ENCODE measurements around the gene DSEL. TPM values are rescaled to one million over a fixed set of nuclear protein-coding genes. Genes with fewer than 3 reads are reported as not detected.

The DSEL gene
- total and polyA plus RNA-seq, 2 of the 8 experiments (the other 6 are each of a cell fraction or from before 2014, with no cell fraction given), result 3.0 to 22.8 TPM

DNA sequence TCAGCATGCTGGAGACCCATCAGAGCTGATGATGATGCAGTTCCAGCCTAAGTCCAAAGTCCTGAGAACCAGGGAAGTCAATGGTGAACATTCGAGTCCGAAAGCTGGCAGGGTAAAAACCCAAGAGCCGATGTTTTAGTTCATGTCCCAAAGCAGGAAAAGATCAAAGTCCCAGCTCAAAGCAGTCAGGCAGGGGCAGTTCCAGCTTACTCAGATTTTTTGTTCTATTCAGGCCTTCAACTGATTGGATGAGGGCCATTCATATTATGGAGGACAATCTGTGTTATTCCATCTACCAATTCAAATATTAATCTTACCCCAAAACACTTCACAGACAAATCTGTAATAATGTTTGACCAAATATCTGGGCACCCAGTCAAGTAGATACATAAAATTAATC lies 38.3 kb downstream of the DSEL start:
- Histone ChIP-seq H2BK12ac (ENCODE audit: low read depth, low read length) (no peak overlapping the region), H4K5ac (ENCODE audit: insufficient read length, low read depth, low read length) (no peak overlapping the region), H2BK20ac (ENCODE audit: low read length) (no peak overlapping the region), H3K79me1 (ENCODE audit: low read depth, low read length) (no peaks in the 10 kb centered on the region), H2BK5ac (ENCODE audit: low read depth, low read length) (no peak overlapping the region), H3K9me3 (ENCODE audit: insufficient read depth in 2 of 2, low read depth in 1 of 2, low read length in 1 of 2) (no peaks in the 10 kb centered on the region), H4K8ac (ENCODE audit: extremely low read depth, insufficient read depth, low read length) (no peak overlapping the region), H3K79me2 (ENCODE audit: control insufficient read depth in 1 of 2, insufficient read depth in 2 of 2, low read length in 2 of 2) (no peaks in the 10 kb centered on the region), H3K27me3 (replicated peaks in 1 of 4; ENCODE audit: control insufficient read depth in 3 of 4, extremely low read depth in 1 of 4, insufficient read depth in 3 of 4, low read length in 3 of 4) (peaks cover 0 to 1% (median 0%) of the 10 kb centered on the region in 4 experiments; a peak in 1 of 7 replicates), H3K18ac (ENCODE audit: extremely low read depth, low read length) (no peak overlapping the region), H4K20me1 (replicated peaks in 1 of 2; ENCODE audit: control insufficient read depth in 1 of 2, insufficient read depth in 2 of 2, low read length in 2 of 2) (no peaks in the 10 kb centered on the region), H2AFZ (ENCODE audit: low read length) (no peak overlapping the region), H3K56ac (replicated peaks; ENCODE audit: insufficient read length, low read depth, low read length) (no peak overlapping the region), H3K23ac (ENCODE audit: insufficient read length) (no peak overlapping the region), H3K4me1 (replicated peaks in 1 of 4; ENCODE audit: control insufficient read depth in 3 of 4, insufficient read depth in 4 of 4, low read length in 3 of 4) (no peaks in the 10 kb centered on the region), H3K14ac (ENCODE audit: insufficient read length) (no peak overlapping the region), H3K4me2 (ENCODE audit: insufficient read depth in 1 of 2, low read depth in 2 of 2, low read length in 2 of 2) (no peak overlapping the region), H2BK120ac (replicated peaks; ENCODE audit: low read depth, low read length) (no peak overlapping the region), H4K91ac (replicated peaks; ENCODE audit: insufficient read length, low read length) (no peak overlapping the region), H3K23me2 (ENCODE audit: low read depth, low read length) (no peaks in the 10 kb centered on the region), H3K4ac (replicated peaks; ENCODE audit: insufficient read length, low read depth, low read length) (no peak overlapping the region), H2BK15ac (ENCODE audit: low read length) (no peak overlapping the region), H3K27ac (ENCODE audit: low read depth, low read length) (no peak overlapping the region), H3K4me3 (ENCODE audit: extremely low read depth in 1 of 4, insufficient read depth in 2 of 4, low read depth in 3 of 4, low read length in 4 of 4) (no peak overlapping the region), H2AK5ac (ENCODE audit: low read depth, low read length) (no peak overlapping the region), H3K9ac (replicated peaks in 1 of 4; ENCODE audit: extremely low read depth in 1 of 4, low read depth in 3 of 4, low read length in 3 of 4) (no peak overlapping the region), H3K36me3 (ENCODE audit: control insufficient read depth in 2 of 4, insufficient read depth in 4 of 4, low read length in 3 of 4) (no peaks in the 10 kb centered on the region)
- DNase-seq (ENCODE audit: low read depth in 1 of 2, low spot score in 2 of 2) (no peak), FAIRE-seq (no peak)
- WGBS, 2 experiments (ENCODE audit: extremely low coverage in 1 of 2, insufficient coverage in 1 of 2, insufficient read length in 1 of 2, insufficient replicate concordance in 2 of 2, low coverage in 1 of 2, low lambda C conversion rate in 2 of 2, missing lambda C conversion rate in 1 of 2), result 100% methylated on average over 3 of the region's 3 CpGs; no CpG with 5 or more reads in 1 of the 2 experiments
- POLR2A ChIA-PET (ENCODE audit: partially characterized antibody), result no interaction called here
- CTCF ChIA-PET (ENCODE audit: partially characterized antibody), result no interaction called here
- TF ChIP-seq CTCF (IDR thresholded peaks at IDR 0.05; ENCODE audit: control extremely low read depth in 1 of 3, insufficient read depth in 1 of 3, low read depth in 1 of 3, low read length in 3 of 3), result no peak
- TF ChIP-seq MAFK (IDR thresholded peaks at IDR 0.05; ENCODE audit: low read depth, low read length), result no peak
- TF ChIP-seq EZH2 (IDR thresholded peaks at IDR 0.05; ENCODE audit: low read depth, low read length, severe bottlenecking), result no peak
- no peak for TF ChIP-seq NANOG (IDR thresholded peaks at IDR 0.05; ENCODE audit: insufficient read depth, low read depth, low read length, poor library complexity, severe bottlenecking)
- no peak for TF ChIP-seq POU5F1 (IDR thresholded peaks at IDR 0.05; ENCODE audit: low read depth, low read length)
- no peak for TF ChIP-seq CBX5 (IDR thresholded peaks at IDR 0.05; ENCODE audit: low read depth, low read length)
- no peak for TF ChIP-seq RAD21 (IDR thresholded peaks at IDR 0.05 in 1 of 2, conservative IDR thresholded peaks at IDR 0.05 in 1 of 2; ENCODE audit: low read depth in 2 of 2, low read length in 2 of 2)
- TF ChIP-seq TCF12 (IDR thresholded peaks at IDR 0.05; ENCODE audit: low read depth, low read length), result no peak
- no peak for TF ChIP-seq RBBP5 (IDR thresholded peaks at IDR 0.05; ENCODE audit: borderline replicate concordance, low read depth, low read length)
- no peak for TF ChIP-seq PHF8 (conservative IDR thresholded peaks at IDR 0.05; ENCODE audit: low read depth, low read length)
- TF ChIP-seq GTF2F1 (IDR thresholded peaks at IDR 0.05; ENCODE audit: borderline replicate concordance, low read depth, low read length), result no peak
- no peak for TF ChIP-seq SRF (IDR thresholded peaks at IDR 0.05; ENCODE audit: low read depth, low read length)

Measured in H1 (cell line).